Heart left ventricle (tissue), 13 donors: ENCODE measurements around the gene SMPD3.

Source experiments
- POLR2A ChIP-seq, 2 donors: fragments of 450-650 bp; IDR thresholded peaks; one replicate each; pipeline ENCODE4 v1.6.1; 2017; ENCODE audit warnings: antibody characterized with exemption in 2 of 2, mild to moderate bottlenecking in 2 of 2, moderate library complexity in 2 of 2
- TF ChIP-seq, protein P1 (sequence below), 12 donors: fragments of 200-600 bp; sonication (generic) in 4 of 12; IDR thresholded peaks; one replicate each; pipeline versions ENCODE4 v1.5.0 to v1.8.0; 2018 to 2022; ENCODE audit warnings: antibody characterized with exemption in 12 of 12, mild to moderate bottlenecking in 5 of 12
- donor health status: ischemic (EF 13 %, LVEDD 7.1; RV severe dilation, severe dysfunction).
- donor health status: DM: no; HTN: yes; CAD: no.
- donor health status: DM: no; HTN: no; CAD: no.
- donor health status: ischemic (EF 25% LVEDD 6.9; RV normal size, moderate dysfunction).
- donor health status: ischemic (EF 25% LVEDD 5.7; RV mildly dilated, moderate dysfunction).
- donor health status: ischemic (EF 35%, LVEDD 5.7; RV mildly dilated, moderate dysfunction).
- donor health status: nonischemic (EF 11% LVEDD 7.7; RV severe dilation, severe dysfunction).
- donor health status: DM: yes; HTN: yes; CAD: no.
- donor health status: PGD.
- donor health status: ischemic (EF 29% LVEDD 5.4; RV normal size, mild dysfunction).
- donor health status: nonischemic (EF 23%, LVEDD 6.1; RV moderate dilation, normal function).

DNA sequence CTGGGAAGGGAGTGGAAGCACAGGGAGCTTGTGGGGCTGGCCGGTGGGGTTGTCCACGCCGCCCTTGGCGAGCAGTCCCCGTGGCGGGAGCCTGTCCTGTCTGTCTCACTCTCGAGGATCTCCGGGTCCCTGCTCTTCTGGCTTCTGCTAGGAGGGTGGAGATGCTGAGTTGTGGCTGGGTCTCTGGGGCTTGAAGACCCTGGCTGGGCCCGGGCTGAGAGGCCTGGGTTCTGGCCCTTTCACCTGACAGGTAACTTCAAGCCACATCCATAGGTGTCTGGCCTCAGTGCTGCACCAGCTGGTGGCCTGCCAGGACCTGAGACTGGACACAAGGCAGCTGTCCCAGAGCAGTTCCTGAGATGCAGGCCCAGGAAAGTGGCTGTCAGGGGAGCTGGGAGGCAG lies 90.8 kb downstream of the SMPD3 start:
- TF ChIP-seq, protein P1, sequence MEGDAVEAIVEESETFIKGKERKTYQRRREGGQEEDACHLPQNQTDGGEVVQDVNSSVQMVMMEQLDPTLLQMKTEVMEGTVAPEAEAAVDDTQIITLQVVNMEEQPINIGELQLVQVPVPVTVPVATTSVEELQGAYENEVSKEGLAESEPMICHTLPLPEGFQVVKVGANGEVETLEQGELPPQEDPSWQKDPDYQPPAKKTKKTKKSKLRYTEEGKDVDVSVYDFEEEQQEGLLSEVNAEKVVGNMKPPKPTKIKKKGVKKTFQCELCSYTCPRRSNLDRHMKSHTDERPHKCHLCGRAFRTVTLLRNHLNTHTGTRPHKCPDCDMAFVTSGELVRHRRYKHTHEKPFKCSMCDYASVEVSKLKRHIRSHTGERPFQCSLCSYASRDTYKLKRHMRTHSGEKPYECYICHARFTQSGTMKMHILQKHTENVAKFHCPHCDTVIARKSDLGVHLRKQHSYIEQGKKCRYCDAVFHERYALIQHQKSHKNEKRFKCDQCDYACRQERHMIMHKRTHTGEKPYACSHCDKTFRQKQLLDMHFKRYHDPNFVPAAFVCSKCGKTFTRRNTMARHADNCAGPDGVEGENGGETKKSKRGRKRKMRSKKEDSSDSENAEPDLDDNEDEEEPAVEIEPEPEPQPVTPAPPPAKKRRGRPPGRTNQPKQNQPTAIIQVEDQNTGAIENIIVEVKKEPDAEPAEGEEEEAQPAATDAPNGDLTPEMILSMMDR (IDR thresholded peaks at IDR 0.05) = no peak
- no peak for TF ChIP-seq POLR2A (IDR thresholded peaks at IDR 0.05)
